HG03432 (cell line): ENCODE data around the gene SETBP1.

ENCODE experiments used
- ATAC-seq: cut with Tn5 transposase; IDR thresholded peaks from one replicate; pipeline ENCODE4 v1.9.1; 2021; ENCODE audit warnings: mild to moderate bottlenecking, moderate library complexity; ENCODE audit not compliant: unreplicated experiment

SETBP1 gene

DNA sequence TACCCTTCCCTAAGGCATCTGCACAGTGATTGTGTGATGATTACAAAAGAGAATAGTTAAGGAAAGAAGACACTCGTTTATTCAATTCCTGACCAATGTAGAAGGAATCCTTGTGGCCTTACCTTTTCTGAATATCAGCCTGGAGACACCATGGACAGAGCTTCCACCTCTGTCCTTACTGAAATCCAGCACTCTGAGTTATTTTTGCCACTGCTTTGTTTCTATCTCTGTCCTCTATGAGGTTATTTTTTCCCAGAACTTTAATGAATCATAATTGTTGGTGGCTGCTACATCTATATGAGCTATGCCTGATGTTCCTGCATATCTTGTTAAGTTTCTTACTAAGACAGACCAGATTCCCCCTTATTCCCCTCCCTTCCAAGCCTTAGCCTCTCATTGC is 275.1 kb downstream of the SETBP1 start:
- ATAC-seq = no peak

DNA sequence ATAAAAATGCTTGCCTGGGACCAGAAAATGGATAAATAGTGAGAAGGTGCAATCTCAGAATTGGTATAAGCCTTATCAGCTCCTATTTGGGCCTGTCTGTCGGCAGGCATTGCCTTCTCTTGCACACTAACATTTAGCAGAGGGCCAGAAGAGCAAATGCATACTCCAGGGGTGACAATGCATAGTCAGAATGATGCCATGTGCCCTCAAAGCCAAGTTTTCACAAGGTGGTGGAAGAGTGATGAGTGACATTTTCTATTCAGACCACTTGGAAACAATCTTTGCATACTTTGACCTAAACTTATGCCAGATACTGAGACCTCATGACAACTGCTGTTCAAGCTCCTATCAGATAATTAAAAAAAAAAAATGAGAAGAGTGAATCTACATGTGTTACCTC is 276.3 kb downstream of the SETBP1 start:
- ATAC-seq = no peak

DNA sequence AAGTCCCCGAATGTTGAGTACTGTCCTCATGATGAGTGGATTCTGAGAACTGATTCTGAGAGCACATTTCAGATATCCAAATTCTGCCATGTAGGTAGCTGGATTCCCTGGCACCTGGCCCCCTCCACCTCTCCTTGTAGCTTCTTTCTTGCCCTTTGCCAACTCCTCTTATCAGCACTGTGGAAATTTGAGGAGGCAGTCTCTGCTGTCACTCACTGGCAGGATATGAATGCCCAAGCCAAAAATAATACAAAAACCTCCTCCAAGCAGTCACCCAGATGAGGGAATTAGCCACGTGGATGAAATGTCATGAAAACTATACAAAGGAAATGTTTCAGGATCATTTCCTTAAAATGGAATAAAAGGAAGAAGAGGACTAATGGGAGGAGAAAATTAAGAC is 276.8 kb downstream of the SETBP1 start:
- ATAC-seq = no peak

DNA sequence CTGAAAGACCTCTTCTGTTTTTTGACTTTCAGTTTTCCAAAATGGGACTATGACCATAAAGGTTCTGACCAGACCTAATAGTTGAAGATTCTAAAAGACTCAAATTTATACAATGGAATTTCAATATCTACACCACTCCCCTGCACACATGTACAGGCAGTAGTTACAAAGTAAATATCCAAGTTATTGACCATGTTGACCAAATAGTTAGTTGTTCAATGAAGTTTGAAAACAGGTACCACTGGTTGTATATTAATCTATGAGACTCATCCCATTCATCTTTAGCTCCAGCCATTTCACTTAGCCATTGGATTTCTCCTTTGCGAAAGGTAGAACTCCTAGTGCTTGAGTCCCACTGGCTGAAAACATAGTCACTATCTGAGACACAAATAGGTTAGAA is 277.4 kb downstream of the SETBP1 start:
- ATAC-seq = no peak

DNA sequence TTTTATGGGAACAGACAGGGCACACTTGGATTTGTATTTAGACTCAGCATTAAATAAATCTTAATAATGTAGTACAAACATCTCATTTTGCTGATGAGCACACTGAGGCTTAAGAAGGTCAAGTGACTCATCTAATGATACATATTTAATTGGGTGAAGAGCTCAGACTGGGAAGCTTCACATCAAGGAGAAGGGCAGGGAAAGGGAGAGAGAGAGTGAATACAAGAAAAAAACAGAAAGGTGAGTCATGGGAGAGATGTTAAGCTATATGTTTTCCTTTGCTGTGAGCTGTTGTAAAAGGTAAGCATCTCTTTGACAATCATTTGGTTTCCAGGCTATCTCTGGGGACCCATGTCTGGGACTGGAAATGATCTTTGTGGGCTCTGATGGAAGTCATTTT is 277.8 kb downstream of the SETBP1 start:
- no peak for ATAC-seq

DNA sequence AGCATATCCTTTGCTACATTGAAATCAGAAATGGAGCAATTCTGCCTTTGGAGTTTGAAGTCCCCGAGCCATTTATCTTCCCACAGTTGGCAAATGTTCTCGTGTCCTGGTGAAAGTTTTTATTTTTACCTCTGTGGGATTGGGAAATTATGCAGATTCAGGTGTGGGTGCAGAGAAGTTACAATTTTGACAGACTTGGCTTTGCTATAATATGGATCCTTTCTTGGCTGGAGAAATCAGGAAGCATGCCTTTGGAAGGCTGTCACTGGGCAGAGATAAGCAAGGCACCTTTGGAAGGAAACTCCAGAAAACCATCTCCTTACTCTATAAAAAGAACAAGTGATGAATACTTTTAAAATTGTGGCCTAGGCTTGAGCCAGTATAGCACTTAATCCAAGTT is 278.3 kb downstream of the SETBP1 start:
- ATAC-seq = no peak

DNA sequence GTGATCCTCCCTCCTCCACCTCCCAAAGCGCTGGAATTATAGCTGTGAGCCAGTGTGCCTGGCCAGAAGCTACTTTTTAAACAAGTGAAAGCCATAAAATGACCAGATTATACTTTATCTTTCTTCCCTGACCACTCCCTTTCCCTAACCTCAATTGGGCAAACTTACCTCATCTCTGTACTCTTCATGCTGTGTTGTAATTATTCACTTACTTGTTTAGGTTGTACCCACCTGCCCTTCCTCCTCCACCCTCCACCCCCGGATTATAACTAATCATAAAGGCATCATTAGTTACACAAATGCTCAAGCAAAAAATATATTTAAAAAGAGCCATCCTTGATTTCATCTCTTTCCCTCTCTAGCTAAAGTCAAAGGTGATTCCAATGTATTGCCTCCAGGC is 279.9 kb downstream of the SETBP1 start:
- no peak for ATAC-seq

DNA sequence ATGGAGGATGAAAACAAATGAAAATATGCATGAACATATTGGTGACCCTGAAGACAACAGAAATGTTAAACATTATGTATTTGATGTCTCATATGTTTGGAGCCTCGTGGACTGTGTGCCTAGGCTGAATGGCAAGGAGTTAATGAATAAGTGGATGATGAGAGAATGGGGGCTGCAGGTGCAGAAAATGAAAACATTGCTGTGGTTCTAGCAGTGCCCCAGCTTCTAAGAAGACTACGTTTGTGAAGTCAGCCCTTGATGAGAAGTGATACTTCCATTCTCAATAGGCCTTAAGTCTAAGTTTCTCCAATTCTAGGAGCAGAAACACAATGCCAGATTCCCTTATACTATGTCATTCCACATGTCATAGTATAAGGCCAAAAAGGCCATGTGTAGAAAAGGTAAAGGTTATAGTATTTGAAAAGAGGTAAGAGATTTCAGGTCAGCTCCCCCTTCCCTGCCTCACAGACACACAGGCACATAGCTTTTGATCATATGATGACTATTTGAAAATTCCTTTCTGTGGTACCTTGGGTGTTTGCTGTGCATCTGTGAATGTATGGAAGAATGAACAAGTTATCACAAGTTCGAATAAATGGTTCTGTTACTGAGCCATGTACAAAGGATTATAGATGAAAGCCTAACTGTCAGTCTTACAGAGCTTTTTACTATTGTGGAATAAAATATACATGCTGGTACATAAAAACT is 280.8 kb downstream of the SETBP1 start:
- no peak for ATAC-seq

DNA sequence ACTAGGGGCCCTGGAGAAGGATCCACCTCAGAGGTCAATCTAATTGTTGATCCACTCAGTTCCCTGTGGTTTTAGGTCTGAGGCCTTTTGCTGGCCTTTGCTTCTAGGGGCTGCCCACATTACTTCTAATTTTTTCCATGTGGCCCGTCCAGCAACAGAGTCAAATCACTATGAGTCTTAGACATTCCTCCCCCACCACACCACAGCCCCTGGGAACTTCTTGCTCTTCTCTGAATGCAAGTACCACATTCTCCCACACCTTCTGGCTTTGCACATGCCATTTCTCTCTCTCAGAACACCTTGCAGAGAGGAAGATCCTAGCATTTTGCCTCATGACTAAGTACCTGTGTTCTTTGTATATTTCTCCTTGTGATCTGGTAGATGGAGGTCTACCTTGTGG is 286.9 kb downstream of the SETBP1 start:
- ATAC-seq = no peak

DNA sequence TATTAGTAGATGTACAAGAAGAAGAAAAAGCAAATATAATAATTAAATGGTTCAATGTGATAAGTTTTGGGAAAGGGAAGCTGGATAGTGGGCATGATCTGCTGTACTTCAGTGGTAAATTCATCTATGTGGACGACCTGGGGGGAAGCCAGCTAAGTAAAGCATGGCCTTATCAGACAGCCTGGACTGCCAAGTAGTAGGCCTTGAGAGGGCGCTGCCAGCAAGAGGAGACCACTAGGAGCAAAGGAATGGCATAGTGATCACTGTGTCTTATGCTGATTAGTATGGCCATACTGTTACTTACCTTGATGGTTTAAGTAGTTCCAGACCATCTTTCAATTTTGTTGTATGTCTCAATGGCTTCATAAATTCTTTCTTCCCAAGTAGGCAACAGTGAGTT is 287.6 kb downstream of the SETBP1 start:
- no peak for ATAC-seq

DNA sequence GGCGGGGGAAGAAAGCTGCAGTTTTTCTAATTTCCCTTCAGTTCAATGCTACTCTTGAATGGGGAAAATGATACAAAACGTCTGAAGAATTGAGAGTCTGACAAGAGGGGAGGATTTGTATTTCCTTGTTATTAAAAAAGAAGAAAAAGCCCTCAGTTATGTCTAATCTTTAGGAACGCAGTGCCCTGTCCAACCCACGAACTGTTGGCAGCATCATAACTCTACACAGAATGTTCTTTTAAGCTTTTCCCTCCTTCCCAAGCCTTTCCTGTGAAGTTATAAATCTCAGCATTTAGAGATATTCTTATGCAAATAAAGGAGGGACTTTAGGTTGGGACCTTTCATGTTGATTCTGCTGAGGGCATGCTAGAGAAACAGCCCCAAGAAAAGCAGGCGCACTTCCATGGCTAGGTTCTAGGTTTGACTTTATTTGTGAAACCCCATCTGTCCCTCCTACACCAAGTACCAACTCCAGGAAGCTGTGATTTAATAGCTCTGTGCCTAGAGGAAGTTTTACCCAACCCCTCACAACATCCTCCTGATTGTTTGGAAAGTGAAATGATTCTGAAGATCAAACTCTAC is 288.6 kb downstream of the SETBP1 start:
- no peak for ATAC-seq

DNA sequence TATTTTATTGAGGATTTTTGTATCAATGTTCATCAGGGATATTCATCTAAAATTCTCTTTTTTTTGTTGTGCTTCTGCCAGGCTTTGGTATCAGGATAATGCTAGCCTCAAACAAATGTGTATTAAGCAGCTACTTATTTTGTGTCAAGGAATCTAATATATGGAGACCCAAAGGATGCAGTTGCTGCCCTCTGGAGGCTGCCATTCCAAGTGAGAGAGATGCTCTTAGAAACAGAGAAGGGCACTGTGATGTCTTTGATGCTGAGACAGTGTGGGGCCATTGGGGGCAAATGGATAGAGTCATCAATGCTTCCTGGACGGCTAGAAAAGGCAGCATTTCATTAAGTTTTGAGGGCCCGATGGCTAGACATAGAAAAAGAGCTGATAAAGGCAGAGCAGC is 292.6 kb downstream of the SETBP1 start:
- no peak for ATAC-seq

DNA sequence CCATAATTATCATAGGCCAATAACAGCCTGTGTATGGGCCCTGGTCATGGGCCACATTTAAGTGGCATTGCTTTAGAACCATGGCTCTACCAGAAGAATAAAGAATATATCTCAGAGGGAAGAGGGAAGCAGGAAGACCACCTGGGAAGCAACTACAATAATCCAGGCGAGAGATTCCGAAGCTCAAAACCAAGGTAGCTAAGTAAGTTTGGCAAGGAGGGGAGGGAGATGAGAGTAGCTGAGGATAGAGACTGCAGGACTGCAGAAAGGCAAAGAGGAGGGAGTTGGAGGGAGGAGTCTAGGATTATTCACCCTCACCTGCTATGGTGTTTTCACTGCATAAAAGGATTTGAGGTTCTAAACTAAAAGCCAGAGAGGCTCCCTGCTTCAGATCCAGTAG is 293.5 kb downstream of the SETBP1 start:
- no peak for ATAC-seq

DNA sequence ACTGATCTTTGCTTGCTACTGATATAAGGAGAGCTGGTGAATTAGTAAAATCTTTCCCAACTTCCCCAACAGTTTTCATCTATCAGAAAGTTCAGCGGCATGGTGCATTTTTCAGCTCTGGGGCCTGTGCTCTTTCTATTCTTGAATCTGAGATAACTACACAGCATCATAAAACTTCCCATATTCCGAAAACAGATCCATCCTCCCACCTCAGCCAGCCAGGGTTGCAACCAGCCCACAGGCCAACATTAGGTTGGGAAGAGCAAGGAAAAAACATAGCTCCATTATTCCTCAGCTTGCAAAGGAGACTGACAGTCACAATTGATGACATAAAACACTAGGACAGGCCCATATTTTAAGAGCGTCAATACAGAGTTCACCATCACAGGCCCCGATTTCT is 297.2 kb downstream of the SETBP1 start:
- no peak for ATAC-seq

DNA sequence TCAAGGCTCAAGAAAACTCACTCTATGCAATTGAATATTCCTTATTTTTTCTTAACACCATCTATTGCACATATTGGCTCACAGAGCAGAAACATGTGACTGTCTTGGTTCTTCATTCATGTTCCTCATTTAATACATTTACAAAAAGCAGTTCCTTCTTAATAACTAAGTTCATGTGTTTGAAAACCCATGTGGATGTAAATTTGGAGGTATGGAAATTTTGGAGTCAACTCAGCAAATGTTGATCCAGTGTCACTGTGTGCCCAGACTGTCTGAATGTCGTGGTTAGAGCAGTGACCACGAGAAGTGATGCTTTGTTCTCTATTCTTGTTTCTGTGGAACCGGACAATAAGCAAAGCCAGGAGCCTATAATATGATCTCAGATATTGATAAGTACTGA is 299.1 kb downstream of the SETBP1 start:
- no peak for ATAC-seq

DNA sequence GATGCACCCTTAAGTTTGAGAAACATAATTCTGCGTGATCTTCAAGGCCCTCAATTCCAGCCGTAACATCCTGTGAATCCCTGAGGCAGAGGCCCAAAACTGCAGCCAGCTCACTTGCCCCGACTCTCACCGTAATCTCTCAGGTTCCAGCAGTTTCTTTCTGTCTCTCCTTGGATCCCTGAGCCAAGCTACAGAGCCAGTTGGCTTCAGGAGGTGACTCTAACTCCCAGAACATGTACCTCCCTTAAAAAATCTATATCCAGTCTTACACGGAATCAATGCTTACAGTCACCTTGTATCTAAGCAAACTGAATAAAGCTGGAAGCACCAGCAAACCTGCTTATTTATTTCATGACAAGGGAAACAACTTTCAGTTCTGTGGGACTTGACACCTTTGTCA is 300.4 kb downstream of the SETBP1 start:
- no peak for ATAC-seq

DNA sequence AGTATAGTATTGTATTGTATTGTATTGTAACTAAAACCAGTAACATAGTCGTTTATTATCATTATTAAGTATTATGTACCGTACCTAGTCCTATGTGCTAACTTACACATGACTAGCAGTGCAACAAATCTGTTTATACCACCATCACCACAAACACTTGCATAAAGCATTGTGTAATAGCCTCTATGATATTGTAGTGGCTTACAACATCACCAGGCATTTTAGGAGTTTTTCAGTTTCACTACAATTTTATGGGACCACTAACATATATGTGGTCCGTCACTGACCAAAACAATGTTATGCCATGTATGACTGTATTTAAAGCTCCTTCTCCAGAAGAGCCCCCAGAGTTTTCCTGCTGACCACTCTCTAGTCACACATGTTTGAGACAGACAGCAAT is 306.2 kb downstream of the SETBP1 start:
- no peak for ATAC-seq

DNA sequence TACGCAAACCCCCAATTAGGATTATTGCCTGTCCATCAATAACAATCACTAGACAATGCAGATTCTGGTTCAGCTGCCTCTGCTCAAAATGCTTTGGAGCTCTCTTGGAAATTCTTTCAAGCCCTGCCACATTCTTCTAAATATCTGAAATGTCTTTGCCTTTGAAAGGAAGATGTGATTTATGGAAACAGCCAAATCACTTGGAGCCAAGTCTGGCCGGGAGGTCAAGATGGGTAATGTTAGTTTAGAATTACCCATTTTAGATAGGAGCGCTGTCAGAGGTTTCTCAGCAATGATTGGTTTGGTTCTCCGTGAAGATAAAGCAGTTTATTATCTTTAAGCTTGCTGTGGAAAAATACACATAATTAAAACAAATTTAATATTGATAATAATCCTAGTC is 306.7 kb downstream of the SETBP1 start:
- ATAC-seq = no peak

DNA sequence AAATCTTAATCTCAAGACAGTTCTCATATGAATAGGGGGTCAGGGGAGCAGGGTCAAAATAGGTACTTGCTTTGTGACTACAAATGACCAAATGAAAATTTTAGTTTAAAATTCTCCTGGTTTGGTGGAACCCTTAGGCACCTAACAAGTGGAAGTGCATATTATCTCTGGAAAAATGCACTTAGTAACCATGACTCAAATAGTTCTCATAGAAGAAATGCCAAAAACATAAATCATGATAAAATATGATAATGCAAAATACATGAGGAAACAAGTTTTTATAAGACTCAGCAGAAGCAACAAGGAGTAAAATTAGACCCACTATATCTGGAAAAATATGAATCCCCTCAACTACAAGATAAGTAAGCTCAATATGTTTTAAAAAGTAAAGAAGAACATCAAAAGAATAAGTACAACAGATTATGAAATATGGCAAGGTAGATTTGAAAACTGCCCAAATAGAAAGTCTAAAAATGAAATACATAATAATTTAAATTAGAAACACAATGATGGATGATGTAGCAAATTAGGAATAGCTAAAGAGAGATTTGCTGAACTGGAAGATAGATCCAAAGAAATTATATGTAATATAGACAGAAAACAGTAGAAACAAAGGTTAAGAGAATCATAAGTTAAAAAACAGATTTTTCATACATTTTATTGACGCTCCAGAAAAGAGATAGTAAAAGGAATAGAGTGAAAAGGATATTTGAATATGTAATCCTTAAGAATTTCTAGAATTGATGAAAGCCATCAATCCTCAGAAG is 308.3 kb downstream of the SETBP1 start:
- ATAC-seq = no peak

DNA sequence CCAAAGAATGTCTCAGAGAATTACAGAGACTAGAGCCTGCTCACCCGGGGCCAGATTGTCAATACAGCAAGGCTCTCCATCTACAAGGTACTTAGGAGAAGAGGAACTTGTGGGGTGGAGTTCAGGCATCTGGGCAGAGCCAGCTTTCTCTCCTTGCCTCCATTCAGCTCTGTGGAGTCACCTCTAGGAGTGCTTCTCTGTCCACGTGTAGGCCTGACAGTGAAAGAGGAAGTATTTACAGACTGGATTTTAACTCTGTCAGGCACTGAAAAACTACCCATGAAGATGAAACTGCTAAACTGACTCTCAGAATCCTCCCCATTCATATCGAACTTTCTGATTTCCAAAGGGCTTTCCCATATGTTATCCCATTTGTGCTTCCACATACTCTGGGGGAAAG is 315.6 kb downstream of the SETBP1 start:
- peak; percentile 67 for ATAC-seq

DNA sequence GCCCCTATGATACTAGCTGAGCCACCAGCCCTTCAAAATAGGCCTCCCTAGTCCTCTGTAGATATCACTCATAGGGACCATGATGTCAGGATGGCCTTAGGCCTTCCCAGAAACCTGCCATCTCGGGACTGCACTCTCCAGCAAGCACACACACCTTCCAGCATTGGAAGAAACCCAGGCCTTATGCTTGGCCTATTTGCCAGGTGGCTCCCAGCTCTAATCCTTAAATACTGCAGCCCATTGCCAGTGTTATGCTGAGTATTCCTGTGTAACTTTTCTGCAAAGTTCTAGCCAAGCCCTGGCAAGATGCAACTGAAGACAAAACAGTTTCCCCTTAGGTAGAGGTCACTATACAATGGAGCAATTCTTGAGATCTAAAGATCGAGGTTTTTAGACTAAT is 316.5 kb downstream of the SETBP1 start:
- ATAC-seq = no peak

DNA sequence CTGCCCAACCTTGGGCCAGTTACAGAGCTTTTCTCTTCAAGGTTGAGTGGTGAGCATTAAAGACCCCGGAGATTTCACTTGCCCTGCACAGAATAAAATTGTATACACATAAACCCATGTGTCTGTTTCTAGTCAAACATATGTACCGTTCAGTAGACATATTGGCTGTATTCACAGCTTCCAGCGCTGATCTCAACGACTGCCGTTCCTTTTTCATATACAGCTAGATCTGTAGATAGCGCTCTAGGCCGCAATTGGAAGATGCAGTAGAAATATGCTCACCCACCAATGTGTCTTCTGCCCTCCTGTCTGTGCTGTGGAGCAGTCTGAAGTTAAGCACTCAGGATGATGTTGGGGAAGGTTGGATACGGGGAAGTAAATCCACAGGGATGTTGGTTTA is 317.7 kb downstream of the SETBP1 start:
- ATAC-seq = no peak
